HG03135 (cell line): ENCODE measurements around the gene SEL1L.
"Not testable (repeated sequence)": the region's sequence is repeated elsewhere in the genome, so short reads cannot be mapped to it uniquely, and the experiment has no call there.

Source experiments
- ATAC-seq: cut with Tn5 transposase; IDR thresholded peaks from one replicate; pipeline ENCODE4 v1.9.1; 2021; ENCODE audit warnings: mild to moderate bottlenecking, moderate library complexity; ENCODE audit not compliant: unreplicated experiment

The SEL1L gene

GRCh38 chr14:81449576-81449975, 84.1 kb downstream of the SEL1L start:
- no peak for ATAC-seq

- ATAC-seq, result no peak
Observed at GRCh38 chr14:81449114-81449513, 84.5 kb downstream of the SEL1L start.

- ATAC-seq, result no peak
Observed at GRCh38 chr14:81447021-81447764, 86.5 kb downstream of the SEL1L start.

GRCh38 chr14:81446279-81447007, 87.2 kb downstream of the SEL1L start:
- ATAC-seq, result no peak

- ATAC-seq, result no peak
Observed at GRCh38 chr14:81441626-81442134, 92.0 kb downstream of the SEL1L start.

- ATAC-seq, result no peak
Observed at GRCh38 chr14:81440041-81440440, 93.6 kb downstream of the SEL1L start.

- ATAC-seq, result no peak
Observed at GRCh38 chr14:81437244-81437643, 96.4 kb downstream of the SEL1L start.

- ATAC-seq, result peak; percentile 63
Observed at GRCh38 chr14:81436296-81437138, 97.1 kb downstream of the SEL1L start.

- ATAC-seq, result peak; percentile 46
Observed at GRCh38 chr14:81435391-81436295, 98.0 kb downstream of the SEL1L start.

- no peak for ATAC-seq
Observed at GRCh38 chr14:81435048-81435390, 98.6 kb downstream of the SEL1L start.

- no peak for ATAC-seq
Observed at GRCh38 chr14:81434230-81434629, 99.4 kb downstream of the SEL1L start.

GRCh38 chr14:81433378-81433777, 100.3 kb downstream of the SEL1L start:
- ATAC-seq, result no peak

- ATAC-seq, result no peak
Observed at GRCh38 chr14:81432219-81432661, 101.4 kb downstream of the SEL1L start.

- no peak for ATAC-seq
Observed at GRCh38 chr14:81430235-81430634, 103.4 kb downstream of the SEL1L start.

GRCh38 chr14:81429749-81430148, 103.9 kb downstream of the SEL1L start:
- not testable (repeated sequence) for ATAC-seq

- ATAC-seq, result no peak
Observed at GRCh38 chr14:81429028-81429427, 104.6 kb downstream of the SEL1L start.

- ATAC-seq, result no peak
Observed at GRCh38 chr14:81427348-81428058, 106.2 kb downstream of the SEL1L start.

- ATAC-seq, result no peak
Observed at GRCh38 chr14:81423504-81423903, 110.1 kb downstream of the SEL1L start.
